ENCODE measurements around the gene RDH13.

DNA sequence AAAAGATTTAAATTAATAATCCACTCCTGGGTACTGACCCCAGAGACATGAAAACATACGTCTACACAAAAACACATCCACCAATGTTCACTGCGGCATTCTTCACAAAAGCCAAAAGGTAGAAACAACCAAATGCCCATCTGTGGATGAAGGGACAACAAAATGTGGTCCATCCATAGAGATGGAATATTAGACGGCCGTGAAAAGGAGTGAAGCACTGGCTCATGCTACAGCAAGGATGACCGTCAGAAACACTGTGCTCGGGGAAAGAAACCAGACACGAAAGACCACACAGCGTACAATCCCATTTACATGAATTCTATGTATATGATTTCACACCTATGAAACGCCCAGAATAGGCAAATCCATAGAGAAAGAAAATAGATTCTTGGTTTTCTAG, 6.1 kb downstream of the RDH13 start:
- TF ChIP-seq, protein P1, sequence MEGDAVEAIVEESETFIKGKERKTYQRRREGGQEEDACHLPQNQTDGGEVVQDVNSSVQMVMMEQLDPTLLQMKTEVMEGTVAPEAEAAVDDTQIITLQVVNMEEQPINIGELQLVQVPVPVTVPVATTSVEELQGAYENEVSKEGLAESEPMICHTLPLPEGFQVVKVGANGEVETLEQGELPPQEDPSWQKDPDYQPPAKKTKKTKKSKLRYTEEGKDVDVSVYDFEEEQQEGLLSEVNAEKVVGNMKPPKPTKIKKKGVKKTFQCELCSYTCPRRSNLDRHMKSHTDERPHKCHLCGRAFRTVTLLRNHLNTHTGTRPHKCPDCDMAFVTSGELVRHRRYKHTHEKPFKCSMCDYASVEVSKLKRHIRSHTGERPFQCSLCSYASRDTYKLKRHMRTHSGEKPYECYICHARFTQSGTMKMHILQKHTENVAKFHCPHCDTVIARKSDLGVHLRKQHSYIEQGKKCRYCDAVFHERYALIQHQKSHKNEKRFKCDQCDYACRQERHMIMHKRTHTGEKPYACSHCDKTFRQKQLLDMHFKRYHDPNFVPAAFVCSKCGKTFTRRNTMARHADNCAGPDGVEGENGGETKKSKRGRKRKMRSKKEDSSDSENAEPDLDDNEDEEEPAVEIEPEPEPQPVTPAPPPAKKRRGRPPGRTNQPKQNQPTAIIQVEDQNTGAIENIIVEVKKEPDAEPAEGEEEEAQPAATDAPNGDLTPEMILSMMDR (IDR thresholded peaks at IDR 0.05), result no peak
- TF ChIP-seq EP300 (IDR thresholded peaks at IDR 0.05), result no peak
- TF ChIP-seq POLR2A (IDR thresholded peaks at IDR 0.05), result no peak
